Progenitor cell of endocrine pancreas (in vitro differentiated cells): ENCODE measurements around the gene ACBD3. TPM values are rescaled to one million over a fixed set of nuclear protein-coding genes. Genes with fewer than 3 reads are reported as not detected.

Experiments used
- DNase-seq: peaks from one replicate; pipeline ENCODE4 v3.0.0; 2021; ENCODE audit warnings: low spot score; ENCODE audit not compliant: unreplicated experiment
- H3K27ac Mint-ChIP-seq: 2 replicates; pipeline ENCODE4 v1.8.0; 2021; ENCODE audit warnings: mild to moderate bottlenecking, moderate library complexity, mixed read lengths
- H3K27me3 Mint-ChIP-seq: 2 replicates; pipeline ENCODE4 v1.8.0; 2021; ENCODE audit warnings: mixed read lengths
- H3K36me3 Mint-ChIP-seq: 2 replicates; pipeline ENCODE4 v1.8.0; 2022; ENCODE audit warnings: mixed read lengths; ENCODE audit not compliant: insufficient read depth
- H3K4me1 Mint-ChIP-seq: 2 replicates; pipeline ENCODE4 v1.8.0; 2021; ENCODE audit warnings: low read depth, mixed read lengths
- H3K4me3 Mint-ChIP-seq: 2 replicates; pipeline ENCODE4 v1.8.0; 2021; ENCODE audit warnings: low read depth, mild to moderate bottlenecking, moderate library complexity, mixed read lengths
- H3K9me3 Mint-ChIP-seq: 2 replicates; pipeline ENCODE4 v1.8.0; 2021; ENCODE audit warnings: low read depth, mixed read lengths
- total RNA-seq: library from RNA; stranded (reverse); gene quantifications from 2 replicates; pipeline ENCODE4 v1.2.1, GENCODE V29; 2021
- TF ChIP-seq, protein P1 (sequence below): fragments of 200-600 bp; sonication (generic); IDR thresholded peaks from one replicate; pipeline ENCODE4 v1.5.0; 2021; ENCODE audit warnings: antibody characterized with exemption, mild to moderate bottlenecking; ENCODE audit not compliant: unreplicated experiment

The ACBD3 gene
- total RNA-seq, 1 donor from 2014 or later = 29.3 TPM

DNA sequence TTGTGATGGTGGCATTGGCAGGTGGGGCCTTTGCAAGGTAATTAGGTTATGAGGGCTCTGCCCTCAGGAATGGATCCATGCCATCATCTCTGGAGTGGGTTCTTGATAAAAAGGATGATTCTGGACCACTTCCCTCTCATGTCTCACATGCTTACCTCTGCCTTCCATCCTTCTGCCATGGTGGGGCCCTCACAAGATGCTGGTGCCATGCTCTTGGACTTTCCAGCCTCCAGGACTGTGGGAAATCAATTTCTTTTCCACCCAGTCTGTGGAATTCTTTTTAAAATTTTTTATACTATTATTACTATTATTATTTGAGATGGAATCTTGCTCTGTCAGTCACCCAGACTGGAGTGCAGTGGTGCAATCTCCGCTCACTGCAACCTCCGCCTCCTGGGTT lies 57.3 kb downstream of the ACBD3 start:
- Mint-ChIP-seq H3K4me3 (no peak overlapping the region), H3K36me3 (no peaks in the 10 kb centered on the region), H3K27ac (no peak overlapping the region), H3K27me3 (no peaks in the 10 kb centered on the region), H3K9me3 (no peaks in the 10 kb centered on the region), H3K4me1 (peaks cover 29% of the 10 kb centered on the region)
- DNase-seq = no peak
- TF ChIP-seq, protein P1, sequence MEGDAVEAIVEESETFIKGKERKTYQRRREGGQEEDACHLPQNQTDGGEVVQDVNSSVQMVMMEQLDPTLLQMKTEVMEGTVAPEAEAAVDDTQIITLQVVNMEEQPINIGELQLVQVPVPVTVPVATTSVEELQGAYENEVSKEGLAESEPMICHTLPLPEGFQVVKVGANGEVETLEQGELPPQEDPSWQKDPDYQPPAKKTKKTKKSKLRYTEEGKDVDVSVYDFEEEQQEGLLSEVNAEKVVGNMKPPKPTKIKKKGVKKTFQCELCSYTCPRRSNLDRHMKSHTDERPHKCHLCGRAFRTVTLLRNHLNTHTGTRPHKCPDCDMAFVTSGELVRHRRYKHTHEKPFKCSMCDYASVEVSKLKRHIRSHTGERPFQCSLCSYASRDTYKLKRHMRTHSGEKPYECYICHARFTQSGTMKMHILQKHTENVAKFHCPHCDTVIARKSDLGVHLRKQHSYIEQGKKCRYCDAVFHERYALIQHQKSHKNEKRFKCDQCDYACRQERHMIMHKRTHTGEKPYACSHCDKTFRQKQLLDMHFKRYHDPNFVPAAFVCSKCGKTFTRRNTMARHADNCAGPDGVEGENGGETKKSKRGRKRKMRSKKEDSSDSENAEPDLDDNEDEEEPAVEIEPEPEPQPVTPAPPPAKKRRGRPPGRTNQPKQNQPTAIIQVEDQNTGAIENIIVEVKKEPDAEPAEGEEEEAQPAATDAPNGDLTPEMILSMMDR = no peak

DNA sequence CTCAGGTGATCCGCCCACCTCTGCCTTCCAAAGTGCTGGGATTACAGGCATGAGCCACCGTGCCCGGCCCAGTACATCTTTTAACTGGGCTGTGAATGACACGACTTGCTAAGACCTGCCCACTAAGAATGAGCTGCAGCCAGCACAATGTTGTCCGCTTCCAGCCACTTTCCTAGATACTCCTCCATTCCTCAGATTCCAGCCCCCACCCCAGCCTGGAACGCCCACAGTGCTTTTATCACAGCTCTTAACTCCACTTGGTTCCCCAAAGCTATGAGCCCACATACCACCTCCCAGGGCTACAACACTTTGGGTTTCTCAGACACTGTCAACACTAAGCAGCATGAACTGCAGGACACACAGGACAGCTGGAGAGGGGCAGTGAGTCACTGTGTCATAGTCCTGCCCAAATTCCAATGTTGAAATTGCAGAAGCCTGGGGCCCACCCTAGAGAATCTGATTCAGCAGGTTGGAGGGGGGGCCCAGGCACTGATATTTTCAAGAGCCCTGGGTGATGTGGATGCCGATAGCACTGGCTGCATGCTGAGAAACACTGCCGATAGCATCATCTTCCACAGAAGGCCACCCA lies 58.0 kb downstream of the ACBD3 start:
- Mint-ChIP-seq H3K4me3 (peak overlapping the region; percentile 7), H3K27me3 (no peaks in the 10 kb centered on the region), H3K27ac (peak overlapping the region; percentile 92), H3K9me3 (no peaks in the 10 kb centered on the region), H3K36me3 (no peaks in the 10 kb centered on the region), H3K4me1 (peaks cover 28% of the 10 kb centered on the region)
- DNase-seq = no peak
- TF ChIP-seq, protein P1 = no peak

DNA sequence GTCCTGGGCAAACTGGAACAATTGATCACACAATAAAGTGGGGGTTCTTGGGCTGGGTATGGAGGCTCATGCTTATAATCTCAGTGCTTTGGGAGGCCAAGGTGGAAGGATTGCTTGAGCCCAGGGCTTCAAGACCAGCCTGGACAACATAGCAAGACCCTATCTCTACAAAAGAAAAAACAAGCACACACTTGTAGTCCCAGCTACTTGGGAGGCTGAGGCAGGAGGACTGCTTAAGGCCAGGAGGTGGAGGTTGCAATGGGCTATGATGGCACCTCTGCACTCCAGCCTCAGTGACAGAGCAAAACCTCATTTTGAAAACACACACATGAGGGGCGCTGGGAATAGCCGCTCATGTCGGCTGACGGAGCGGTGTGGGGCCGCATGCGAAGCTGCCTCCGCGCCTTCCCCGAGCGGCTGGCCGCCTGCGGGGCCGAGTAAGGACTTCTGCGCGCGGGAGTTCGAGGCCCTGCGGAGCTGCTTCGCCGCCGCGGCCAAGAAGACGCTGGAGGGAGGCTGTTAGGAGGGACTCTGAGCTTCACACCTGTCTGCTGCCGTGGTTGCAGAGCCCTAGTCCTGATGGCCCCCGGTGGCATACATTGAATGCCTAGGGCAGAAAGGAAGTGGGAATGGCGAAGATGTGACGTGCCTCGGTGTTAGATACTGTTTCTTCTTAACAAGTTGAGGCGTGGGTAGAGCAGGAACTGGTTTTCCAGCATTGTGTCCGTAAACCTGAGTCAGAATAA lies 59.5 kb downstream of the ACBD3 start:
- H3K9me3 Mint-ChIP-seq = no peaks in the 10 kb centered on the region
- H3K36me3 Mint-ChIP-seq = no peaks in the 10 kb centered on the region
- DNase-seq = no peak
- H3K4me1 Mint-ChIP-seq = peaks cover 26% of the 10 kb centered on the region
- peak overlapping the region; percentile 98 for H3K27ac Mint-ChIP-seq
- H3K27me3 Mint-ChIP-seq = no peaks in the 10 kb centered on the region
- TF ChIP-seq, protein P1 = no peak
- peak overlapping the region; percentile 70 for H3K4me3 Mint-ChIP-seq

DNA sequence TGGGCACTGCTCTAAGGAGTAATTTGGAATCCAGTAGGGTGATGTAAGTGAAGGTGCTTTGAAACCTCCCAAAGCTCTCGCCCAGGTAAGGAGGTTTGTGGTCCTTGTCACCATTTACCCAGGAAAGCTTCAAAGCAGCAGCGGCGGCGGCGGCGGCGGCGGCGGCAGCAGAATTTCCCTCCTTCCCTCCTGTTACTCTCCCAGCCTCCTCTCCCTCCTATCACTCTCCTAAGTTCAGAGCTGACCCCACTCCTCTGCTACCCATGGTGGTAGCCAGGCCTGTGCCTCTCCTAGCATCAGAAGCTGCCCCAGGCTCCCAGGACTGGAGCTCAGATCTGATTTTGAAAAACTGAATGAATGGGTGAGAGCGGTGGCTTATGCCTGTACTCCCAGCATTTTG lies 60.7 kb downstream of the ACBD3 start:
- TF ChIP-seq, protein P1 = no peak
- Mint-ChIP-seq H3K4me3 (no peak overlapping the region), H3K36me3 (no peaks in the 10 kb centered on the region), H3K4me1 (peaks cover 26% of the 10 kb centered on the region), H3K27me3 (no peaks in the 10 kb centered on the region), H3K27ac (no peak overlapping the region), H3K9me3 (no peaks in the 10 kb centered on the region)
- DNase-seq = no peak

DNA sequence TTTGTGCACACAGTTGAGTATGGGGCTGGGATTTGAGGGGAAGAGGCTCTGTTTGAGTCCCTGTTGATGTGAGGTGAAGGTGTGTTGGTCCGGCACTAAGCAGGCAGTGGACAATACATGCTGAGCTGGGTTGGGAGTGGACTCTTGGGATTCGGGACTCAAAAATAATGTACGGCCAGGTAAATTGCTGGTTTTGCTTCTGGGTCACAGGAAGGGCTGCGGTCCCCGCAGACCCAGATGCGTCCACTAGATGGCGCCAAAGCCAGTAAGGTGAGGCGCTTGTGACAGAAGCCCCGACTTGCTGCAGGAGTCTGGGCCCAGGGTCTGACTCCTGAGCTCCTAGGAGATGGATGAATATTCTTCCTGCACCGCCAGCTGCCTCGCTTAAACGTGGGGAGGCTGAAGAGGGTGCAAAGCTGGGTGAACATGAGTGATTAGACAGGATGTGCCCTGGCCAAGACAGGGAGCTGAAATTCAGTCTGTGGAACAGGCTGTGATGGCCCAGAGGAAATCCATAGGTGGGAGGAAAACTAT lies 61.4 kb downstream of the ACBD3 start:
- peak overlapping the region; percentile 12 for H3K4me3 Mint-ChIP-seq
- peaks cover 26% of the 10 kb centered on the region for H3K4me1 Mint-ChIP-seq
- H3K27ac Mint-ChIP-seq = peak overlapping the region; percentile 88
- TF ChIP-seq, protein P1 = peak; percentile 92
- no peaks in the 10 kb centered on the region for H3K27me3 Mint-ChIP-seq
- H3K9me3 Mint-ChIP-seq = no peaks in the 10 kb centered on the region
- peak; percentile 89 for DNase-seq
- H3K36me3 Mint-ChIP-seq = no peaks in the 10 kb centered on the region
